Erythroblast (primary cell): Measurements from ENCODE around the gene NR2F1-AS1.

Source experiments
- GATA1 ChIP-seq: IDR thresholded peaks from 2 replicates; pipeline ENCODE4 v1.6.1; 2011; ENCODE audit warnings: low read depth, mild to moderate bottlenecking, control low read depth, low read length, moderate library complexity
- POLR2A ChIP-seq: IDR thresholded peaks from 2 replicates; pipeline ENCODE4 v1.6.1; 2011; ENCODE audit warnings: mild to moderate bottlenecking, low read length

DNA sequence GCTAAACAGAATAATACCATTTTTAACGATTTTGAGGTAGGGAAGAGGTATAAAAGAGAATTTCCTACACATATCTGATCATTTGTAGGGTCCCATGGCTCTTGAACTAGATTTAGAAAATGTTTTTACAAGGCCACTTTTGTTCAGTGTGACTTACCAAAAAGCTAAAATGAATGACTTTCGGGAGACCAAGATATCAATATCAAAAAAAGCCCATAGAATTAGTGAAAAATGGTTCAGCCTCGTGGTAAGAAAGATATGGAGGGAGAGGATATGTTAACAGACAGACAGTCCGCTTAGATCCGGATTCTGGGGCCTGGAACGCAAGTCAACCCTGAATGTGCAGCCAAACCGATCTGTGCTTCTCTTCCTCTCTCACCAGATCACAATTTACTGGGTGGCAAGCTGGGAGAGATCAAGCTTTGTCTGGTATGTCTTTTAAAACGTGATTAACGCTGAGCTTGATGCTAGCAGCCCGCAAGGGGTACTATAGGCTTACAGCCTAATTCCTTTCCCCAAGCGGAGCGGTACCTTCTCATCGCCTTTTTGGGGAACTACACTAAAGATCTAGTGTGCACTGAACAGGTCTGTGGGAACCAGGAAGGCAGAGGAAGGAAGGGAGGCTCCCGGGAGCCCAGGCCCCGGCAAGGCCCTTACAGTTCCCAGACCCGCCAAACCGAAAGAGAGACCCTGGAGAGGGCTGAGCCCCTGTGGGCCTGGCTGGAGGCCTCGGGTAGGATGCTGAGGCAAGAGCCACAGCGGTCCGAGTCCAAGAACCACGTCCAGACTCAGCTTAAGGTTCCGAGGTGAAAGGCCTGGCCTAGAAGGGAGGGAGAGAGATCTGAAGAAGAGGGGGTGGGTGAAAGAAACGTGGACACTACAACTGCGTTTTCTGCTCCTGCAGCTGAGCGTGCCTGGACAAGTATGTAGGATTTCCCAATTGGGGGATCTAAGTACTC lies 2.9 kb downstream of the NR2F1-AS1 start:
- no peak for TF ChIP-seq POLR2A
- no peak for TF ChIP-seq GATA1
